Activated CD4-positive, alpha-beta T cell treated with anti-CD3 and anti-CD28 coated beads for 36 hours (primary cell): ENCODE results near the gene MROH9. TPM values are rescaled to one million over a fixed set of nuclear protein-coding genes. Genes with fewer than 3 reads are reported as not detected.

Source experiments
- ATAC-seq: fragments of 200-7000 bp; cut with Tn5 transposase; one replicate; pipeline ENCODE4 v1.10.0; 2021; ENCODE audit warnings: mild to moderate bottlenecking, moderate library complexity
- CTCF ChIA-PET: fragments of 350-600 bp; sonication (Branson Sonifier 250); formaldehyde crosslinking; loops from one replicate; lab custom pipeline; 2021; ENCODE audit warnings: antibody characterized with exemption; lab: Charles Lee
- POLR2A ChIA-PET: fragments of 350-600 bp; sonication (Branson Sonifier 250); formaldehyde crosslinking; loops from one replicate; lab custom pipeline; 2021; ENCODE audit warnings: antibody characterized with exemption, inconsistent platforms; lab: Charles Lee
- DNase-seq: peaks from one replicate; pipeline ENCODE4 v3.0.0-alpha.2; 2020
- H3K27ac Mint-ChIP-seq: one replicate; pipeline ENCODE4 v1.8.0; 2021; ENCODE audit warnings: mixed read lengths
- H3K27me3 Mint-ChIP-seq: one replicate; pipeline ENCODE4 v1.8.0; 2021; ENCODE audit warnings: mixed read lengths
- H3K36me3 Mint-ChIP-seq: one replicate; pipeline ENCODE4 v1.8.0; 2021; ENCODE audit warnings: low read depth, mixed read lengths
- H3K4me1 Mint-ChIP-seq: one replicate; pipeline ENCODE4 v1.8.0; 2021; ENCODE audit warnings: mixed read lengths
- H3K4me3 Mint-ChIP-seq: one replicate; pipeline ENCODE4 v1.8.0; 2021; ENCODE audit warnings: mild to moderate bottlenecking, moderate library complexity, mixed read lengths
- H3K9me3 Mint-ChIP-seq: one replicate; pipeline ENCODE4 v1.8.0; 2021; ENCODE audit warnings: low read depth, mixed read lengths
- intact Hi-C, 2 experiments: fragments of 100-400 bp; cut with DNase I in 1 of 2; cut with micrococcal nuclease in 1 of 2; formaldehyde crosslinking; loops; one replicate each; pipeline versions ENCODE4 v1.14.2 to v1.15.1; 2022 to 2024; cut with DNase I, micrococcal nuclease
- total RNA-seq, 2 experiments: library from RNA; stranded (reverse); gene quantifications; one replicate each; pipeline ENCODE4 v1.2.3, GENCODE V29; 2021

Gene MROH9
- total RNA-seq, 2 experiments from 2014 or later = not detected

GRCh38 chr1:171082606-171083005 lies 147.3 kb downstream of the MROH9 start:
- ChIA-PET CTCF (no interaction called here), POLR2A (no interaction called here)
- no peaks in the 10 kb centered on the region for H3K36me3 Mint-ChIP-seq
- no peak overlapping the region for H3K27ac Mint-ChIP-seq
- ATAC-seq (no peak), DNase-seq (no peak)
- H3K4me3 Mint-ChIP-seq = no peak overlapping the region
- H3K4me1 Mint-ChIP-seq = no peaks in the 10 kb centered on the region
- intact Hi-C loops = loop anchor here in 1 of 2 experiments (5.0 kb wide), 1 partner anchor 230 kb away; the partner anchor contains the start of gene FMO4
- H3K9me3 Mint-ChIP-seq = no peaks in the 10 kb centered on the region
- peaks cover 4% of the 10 kb centered on the region for H3K27me3 Mint-ChIP-seq

- Mint-ChIP-seq H3K4me3 (no peak overlapping the region), H3K27ac (no peak overlapping the region), H3K36me3 (no peaks in the 10 kb centered on the region), H3K4me1 (no peaks in the 10 kb centered on the region), H3K9me3 (no peaks in the 10 kb centered on the region), H3K27me3 (peaks cover 4% of the 10 kb centered on the region)
- intact Hi-C loops = loop anchor here in 1 of 2 experiments (5.0 kb wide), 1 partner anchor 229 kb away; the partner anchor contains the start of gene FMO4
- ChIA-PET POLR2A (no interaction called here), CTCF (no interaction called here)
- ATAC-seq = no peak
- DNase-seq = no peak
Observed at GRCh38 chr1:171083222-171083621, 147.9 kb downstream of the MROH9 start.

DNA sequence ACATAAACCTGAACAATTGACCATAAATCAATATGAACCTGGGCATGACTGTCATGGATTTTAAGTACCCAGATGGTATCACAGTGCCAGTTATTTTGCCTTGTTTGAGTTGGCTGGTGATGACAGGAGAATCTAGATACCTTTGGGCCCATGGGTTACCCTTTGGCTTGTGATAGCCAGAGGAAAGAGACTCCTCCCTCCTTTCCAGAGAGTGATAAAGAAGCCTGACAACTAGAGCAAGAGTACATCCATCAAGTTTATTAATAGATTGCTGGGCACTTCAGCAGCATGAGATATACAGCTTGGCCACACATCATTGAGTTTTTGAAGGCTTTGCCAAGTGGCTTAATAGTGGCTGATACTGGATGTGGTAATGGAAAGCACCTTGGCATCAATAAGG lies 148.8 kb downstream of the MROH9 start:
- no peaks in the 10 kb centered on the region for H3K4me1 Mint-ChIP-seq
- ATAC-seq (no peak), DNase-seq (no peak)
- intact Hi-C loops = loop anchor here in 1 of 2 experiments (5.0 kb wide), 1 partner anchor 228 kb away; the partner anchor contains the start of gene FMO4
- H3K27ac Mint-ChIP-seq = no peak overlapping the region
- CTCF ChIA-PET = no interaction called here
- no peaks in the 10 kb centered on the region for H3K9me3 Mint-ChIP-seq
- POLR2A ChIA-PET = no interaction called here
- no peak overlapping the region for H3K4me3 Mint-ChIP-seq
- no peaks in the 10 kb centered on the region for H3K36me3 Mint-ChIP-seq
- peaks cover 4% of the 10 kb centered on the region for H3K27me3 Mint-ChIP-seq

GRCh38 chr1:171084870-171085269 lies 149.5 kb downstream of the MROH9 start:
- ChIA-PET POLR2A (no interaction called here), CTCF (interaction anchor here (0.6 to 0.7 kb wide), 2 partner anchors 86 to 1075 kb away, joined by 3 read pairs; no protein-coding TSS in a partner anchor)
- no peak for ATAC-seq
- Mint-ChIP-seq H3K27ac (no peak overlapping the region), H3K4me3 (no peak overlapping the region), H3K36me3 (no peaks in the 10 kb centered on the region), H3K27me3 (peaks cover 4% of the 10 kb centered on the region), H3K4me1 (no peaks in the 10 kb centered on the region), H3K9me3 (no peaks in the 10 kb centered on the region)
- intact Hi-C loops = loop anchor here in 1 of 2 experiments (5.0 kb wide), 1 partner anchor 227 kb away; the partner anchor contains the start of gene FMO4
- no peak for DNase-seq

GRCh38 chr1:171087896-171088295 lies 152.6 kb downstream of the MROH9 start:
- H3K36me3 Mint-ChIP-seq = no peaks in the 10 kb centered on the region
- DNase-seq (no peak), ATAC-seq (no peak)
- ChIA-PET POLR2A (no interaction called here), CTCF (no interaction called here)
- no peak overlapping the region for H3K4me3 Mint-ChIP-seq
- no peaks in the 10 kb centered on the region for H3K4me1 Mint-ChIP-seq
- H3K27ac Mint-ChIP-seq = no peak overlapping the region
- intact Hi-C loops = no loop called here
- H3K9me3 Mint-ChIP-seq = no peaks in the 10 kb centered on the region
- H3K27me3 Mint-ChIP-seq = peaks cover 4% of the 10 kb centered on the region

GRCh38 chr1:171090604-171091003 lies 155.3 kb downstream of the MROH9 start, which contains the start of gene FMO3:
Gene FMO3 (plus strand): TSS chr1:171090905. CDS start chr1:171092659, 1,754 bp downstream.
- Mint-ChIP-seq H3K36me3 (no peaks in the 10 kb centered on the region), H3K9me3 (no peaks in the 10 kb centered on the region), H3K27ac (no peak within 1 kb of the TSS), H3K4me1 (no peaks in the 10 kb centered on the region), H3K27me3 (peaks cover 2% of the 10 kb centered on the region), H3K4me3 (no peak within 1 kb of the TSS)
- CTCF ChIA-PET = interaction anchor here (0.6 to 1.2 kb wide), 2 partner anchors 10 to 97 kb away, joined by 3 read pairs; no protein-coding TSS in a partner anchor
- DNase-seq (no peak), ATAC-seq (no peak)
- POLR2A ChIA-PET = no interaction called here
- intact Hi-C loops = no loop called here

DNA sequence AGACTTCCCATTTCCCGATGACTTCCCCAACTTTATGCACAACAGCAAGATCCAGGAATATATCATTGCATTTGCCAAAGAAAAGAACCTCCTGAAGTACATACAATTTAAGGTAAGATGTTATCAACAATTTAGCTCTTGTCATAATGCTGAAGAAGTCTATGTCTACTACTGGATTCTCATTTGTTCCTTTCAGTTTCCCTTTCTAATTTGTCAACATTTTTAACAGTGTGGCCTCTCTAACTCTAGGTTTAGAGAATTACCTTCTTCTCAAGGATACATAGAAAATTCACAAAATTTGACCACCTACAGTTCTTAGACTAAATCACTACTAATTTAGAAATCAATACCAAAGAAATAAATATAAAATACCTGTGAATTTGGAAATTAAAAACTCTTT lies 168.5 kb downstream of the MROH9 start:
- Mint-ChIP-seq H3K4me1 (no peaks in the 10 kb centered on the region), H3K27ac (no peak overlapping the region), H3K9me3 (peaks cover 1% of the 10 kb centered on the region), H3K4me3 (no peak overlapping the region), H3K27me3 (peaks cover 2% of the 10 kb centered on the region), H3K36me3 (no peaks in the 10 kb centered on the region)
- no peak for DNase-seq
- intact Hi-C loops = no loop called here
- CTCF ChIA-PET = interaction anchor here (0.7 kb wide), 1 partner anchor 248 kb away, joined by 3 read pairs; no protein-coding TSS in a partner anchor
- ATAC-seq = no peak
- POLR2A ChIA-PET = no interaction called here

DNA sequence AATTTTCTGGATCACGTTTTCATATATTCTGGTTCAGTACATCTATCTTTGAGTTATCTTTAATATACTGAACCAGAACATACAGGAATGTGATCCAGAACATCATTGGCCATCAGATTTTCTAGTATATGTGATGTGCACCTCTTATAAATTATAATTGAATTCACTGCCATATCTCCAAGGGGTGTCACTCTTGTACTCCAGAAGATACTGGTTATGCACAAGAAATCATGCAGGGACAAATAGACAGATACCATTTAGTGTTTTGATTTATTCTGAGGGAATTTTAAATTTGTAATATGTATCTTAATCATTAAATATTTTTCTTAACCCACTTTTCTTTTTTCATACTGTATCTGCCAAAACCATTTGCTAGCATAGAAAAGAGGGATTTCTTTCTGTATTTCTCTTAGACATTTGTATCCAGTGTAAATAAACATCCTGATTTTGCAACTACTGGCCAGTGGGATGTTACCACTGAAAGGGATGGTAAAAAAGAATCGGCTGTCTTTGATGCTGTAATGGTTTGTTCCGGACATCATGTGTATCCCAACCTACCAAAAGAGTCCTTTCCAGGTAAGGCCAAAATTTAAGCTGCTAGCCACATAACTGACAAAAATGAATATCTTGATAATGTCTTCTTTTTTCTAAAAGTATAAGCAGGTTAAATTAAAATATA lies 172.1 kb downstream of the MROH9 start:
- DNase-seq = no peak
- intact Hi-C loops = no loop called here

GRCh38 chr1:171107969-171108368 lies 172.6 kb downstream of the MROH9 start:
- Mint-ChIP-seq H3K9me3 (no peaks in the 10 kb centered on the region), H3K4me1 (no peaks in the 10 kb centered on the region), H3K36me3 (no peaks in the 10 kb centered on the region), H3K27me3 (peaks cover 10% of the 10 kb centered on the region), H3K4me3 (no peak overlapping the region), H3K27ac (no peak overlapping the region)
- intact Hi-C loops = no loop called here
- DNase-seq = no peak
- POLR2A ChIA-PET = no interaction called here
- ATAC-seq = no peak
- CTCF ChIA-PET = no interaction called here

More for the DNA sequence above, 172.1 kb downstream of the MROH9 start:
- no peak overlapping the region for H3K4me3 Mint-ChIP-seq
- no peaks in the 10 kb centered on the region for H3K9me3 Mint-ChIP-seq
- ChIA-PET POLR2A (no interaction called here), CTCF (no interaction called here)
- no peak overlapping the region for H3K27ac Mint-ChIP-seq
- H3K27me3 Mint-ChIP-seq = peaks cover 7% of the 10 kb centered on the region
- ATAC-seq = no peak
- no peaks in the 10 kb centered on the region for H3K36me3 Mint-ChIP-seq
- no peaks in the 10 kb centered on the region for H3K4me1 Mint-ChIP-seq

- ATAC-seq = no peak
- Mint-ChIP-seq H3K4me3 (no peak overlapping the region), H3K9me3 (no peaks in the 10 kb centered on the region), H3K36me3 (no peaks in the 10 kb centered on the region), H3K4me1 (no peaks in the 10 kb centered on the region), H3K27me3 (peaks cover 16% of the 10 kb centered on the region), H3K27ac (no peak overlapping the region)
- intact Hi-C loops = no loop called here
- ChIA-PET POLR2A (no interaction called here), CTCF (no interaction called here)
- no peak for DNase-seq
Observed at GRCh38 chr1:171109966-171110365, 174.6 kb downstream of the MROH9 start.

DNA sequence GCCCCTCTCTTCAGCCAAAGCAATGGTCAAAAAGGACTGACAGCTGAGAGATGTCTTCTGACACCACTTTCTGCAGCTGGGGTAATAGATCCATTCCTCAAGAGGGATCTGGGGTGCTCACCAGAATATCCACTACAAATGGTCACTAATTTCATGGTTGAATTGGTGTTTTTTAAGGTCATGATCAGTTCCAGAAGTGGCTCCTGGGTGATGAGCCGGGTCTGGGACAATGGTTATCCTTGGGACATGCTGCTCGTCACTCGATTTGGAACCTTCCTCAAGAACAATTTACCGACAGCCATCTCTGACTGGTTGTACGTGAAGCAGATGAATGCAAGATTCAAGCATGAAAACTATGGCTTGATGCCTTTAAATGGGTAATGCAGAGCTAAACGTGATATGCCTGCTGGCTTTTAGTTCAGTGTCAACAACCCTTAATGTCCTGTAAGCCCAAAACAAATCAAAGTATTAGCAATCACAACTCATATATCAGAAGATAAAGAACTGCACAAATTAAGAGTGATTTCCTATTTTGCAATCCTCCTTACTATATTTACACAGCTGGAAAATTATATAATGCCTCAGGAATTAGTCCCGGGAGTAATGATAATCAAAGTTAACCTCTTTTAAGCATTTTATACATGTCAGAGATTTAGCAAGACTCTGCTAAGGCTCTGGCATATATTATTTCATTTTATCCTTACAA lies 175.4 kb downstream of the MROH9 start:
- Mint-ChIP-seq H3K9me3 (no peaks in the 10 kb centered on the region), H3K36me3 (no peaks in the 10 kb centered on the region), H3K27me3 (peaks cover 17% of the 10 kb centered on the region), H3K4me3 (no peak overlapping the region), H3K27ac (no peak overlapping the region), H3K4me1 (no peaks in the 10 kb centered on the region)
- ChIA-PET POLR2A (no interaction called here), CTCF (no interaction called here)
- ATAC-seq (no peak), DNase-seq (no peak)
- intact Hi-C loops = no loop called here

- no peaks in the 10 kb centered on the region for H3K9me3 Mint-ChIP-seq
- no peak overlapping the region for H3K4me3 Mint-ChIP-seq
- intact Hi-C loops = no loop called here
- peaks cover 17% of the 10 kb centered on the region for H3K27me3 Mint-ChIP-seq
- POLR2A ChIA-PET = no interaction called here
- DNase-seq = no peak
- H3K27ac Mint-ChIP-seq = no peak overlapping the region
- no peaks in the 10 kb centered on the region for H3K4me1 Mint-ChIP-seq
- no peak for ATAC-seq
- CTCF ChIA-PET = no interaction called here
- no peaks in the 10 kb centered on the region for H3K36me3 Mint-ChIP-seq
Observed at GRCh38 chr1:171112119-171112518, 176.8 kb downstream of the MROH9 start.
